Measurements from ENCODE around the gene IL17C. TPM values are rescaled to one million over a fixed set of nuclear protein-coding genes. Genes with fewer than 3 reads are reported as not detected.

The IL17C gene
- total and polyA plus RNA-seq, 4 donors, result 0.14 to 1.8 TPM; not detected in 2

DNA sequence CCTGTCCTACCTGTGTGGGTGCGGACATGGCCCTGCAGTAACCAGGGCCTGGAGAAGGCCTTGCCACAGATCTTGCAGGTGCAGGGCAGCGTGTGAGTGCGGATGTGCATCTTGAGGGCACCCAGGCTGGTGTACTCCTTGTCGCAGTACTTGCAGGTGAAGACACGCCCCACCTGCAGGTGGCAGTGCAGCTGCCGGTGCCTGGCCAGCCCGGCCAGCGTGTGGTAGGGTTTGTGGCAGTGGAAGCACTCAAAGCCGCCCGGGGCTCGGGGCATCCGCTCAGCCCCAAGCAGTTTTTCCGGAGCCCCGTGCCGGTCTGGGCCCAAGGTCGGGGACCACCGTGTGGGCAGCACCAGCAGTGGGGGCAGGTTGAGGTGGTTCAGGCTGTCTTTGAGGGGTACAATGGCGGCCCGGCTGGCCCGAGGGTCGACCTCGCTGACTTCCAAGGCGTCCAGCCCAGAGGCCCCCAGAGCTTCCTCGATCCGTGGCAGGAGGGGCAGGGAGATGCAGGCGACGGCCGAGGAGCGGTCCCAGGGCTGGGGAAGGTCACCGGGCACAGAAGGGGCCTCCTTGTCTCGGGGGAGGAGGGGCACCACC lies 42.8 kb downstream of the IL17C start:
- H3K9me3 ChIP-seq (ENCODE audit: control insufficient read depth in 4 of 4, insufficient read depth in 3 of 4, low read length in 3 of 4), result no peaks in the 10 kb centered on the region
- 48 to 64% methylated on average over 30 to 31 of the region's 31 CpGs for WGBS, 2 donors
- ATAC-seq (ENCODE audit: insufficient read depth, low FRiP score) (no peak), DNase-seq (no peak)
- H3K36me3 ChIP-seq (ENCODE audit: control insufficient read depth in 4 of 4, insufficient read depth in 4 of 4, low read length in 4 of 4), result no peaks in the 10 kb centered on the region
- H3K9ac ChIP-seq (ENCODE audit: insufficient read depth in 1 of 2, low read length in 2 of 2), result no peak overlapping the region
- peaks cover 0 to 33% (median 19%) of the 10 kb centered on the region in 3 donors for H3K27me3 ChIP-seq (ENCODE audit: control insufficient read depth in 3 of 3, insufficient read depth in 3 of 3, low read length in 2 of 3)
- H3K4me3 ChIP-seq, result no peak overlapping the region
- TF ChIP-seq, protein P1, sequence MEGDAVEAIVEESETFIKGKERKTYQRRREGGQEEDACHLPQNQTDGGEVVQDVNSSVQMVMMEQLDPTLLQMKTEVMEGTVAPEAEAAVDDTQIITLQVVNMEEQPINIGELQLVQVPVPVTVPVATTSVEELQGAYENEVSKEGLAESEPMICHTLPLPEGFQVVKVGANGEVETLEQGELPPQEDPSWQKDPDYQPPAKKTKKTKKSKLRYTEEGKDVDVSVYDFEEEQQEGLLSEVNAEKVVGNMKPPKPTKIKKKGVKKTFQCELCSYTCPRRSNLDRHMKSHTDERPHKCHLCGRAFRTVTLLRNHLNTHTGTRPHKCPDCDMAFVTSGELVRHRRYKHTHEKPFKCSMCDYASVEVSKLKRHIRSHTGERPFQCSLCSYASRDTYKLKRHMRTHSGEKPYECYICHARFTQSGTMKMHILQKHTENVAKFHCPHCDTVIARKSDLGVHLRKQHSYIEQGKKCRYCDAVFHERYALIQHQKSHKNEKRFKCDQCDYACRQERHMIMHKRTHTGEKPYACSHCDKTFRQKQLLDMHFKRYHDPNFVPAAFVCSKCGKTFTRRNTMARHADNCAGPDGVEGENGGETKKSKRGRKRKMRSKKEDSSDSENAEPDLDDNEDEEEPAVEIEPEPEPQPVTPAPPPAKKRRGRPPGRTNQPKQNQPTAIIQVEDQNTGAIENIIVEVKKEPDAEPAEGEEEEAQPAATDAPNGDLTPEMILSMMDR (IDR thresholded peaks at IDR 0.05; ENCODE audit: control extremely low read depth, extremely low read depth), result no peak
- H3K27ac ChIP-seq (ENCODE audit: low read depth in 1 of 2, low read length in 1 of 2), result no peak overlapping the region
- H3K4me1 ChIP-seq (ENCODE audit: control insufficient read depth in 5 of 5, insufficient read depth in 5 of 5, low read length in 5 of 5), result peaks cover 0 to 4% (median 0%) of the 10 kb centered on the region in 5 donors

- no peak overlapping the region for H3K4me3 ChIP-seq
- H3K36me3 ChIP-seq (ENCODE audit: control insufficient read depth in 4 of 4, insufficient read depth in 4 of 4, low read length in 4 of 4), result no peaks in the 10 kb centered on the region
- TF ChIP-seq, protein P1 (IDR thresholded peaks at IDR 0.05; ENCODE audit: control extremely low read depth, extremely low read depth), result no peak
- WGBS, 2 donors, result 23 to 33% methylated on average over 21 of the region's 21 CpGs
- H3K9ac ChIP-seq (ENCODE audit: insufficient read depth in 1 of 2, low read length in 2 of 2), result no peak overlapping the region
- H3K27ac ChIP-seq (ENCODE audit: low read depth in 1 of 2, low read length in 1 of 2), result peak overlapping the region in 1 of 2 donors; percentile 60
- peaks cover 0 to 9% (median 0%) of the 10 kb centered on the region in 5 donors for H3K4me1 ChIP-seq (ENCODE audit: control insufficient read depth in 5 of 5, insufficient read depth in 5 of 5, low read length in 5 of 5)
- DNase-seq (peak in 1 of 3 donors; percentile 20), ATAC-seq (ENCODE audit: insufficient read depth, low FRiP score) (no peak)
- no peaks in the 10 kb centered on the region for H3K9me3 ChIP-seq (ENCODE audit: control insufficient read depth in 4 of 4, insufficient read depth in 3 of 4, low read length in 3 of 4)
- H3K27me3 ChIP-seq (ENCODE audit: control insufficient read depth in 3 of 3, insufficient read depth in 3 of 3, low read length in 2 of 3), result peaks cover 0 to 37% (median 23%) of the 10 kb centered on the region in 3 donors
Observed at GRCh38 chr16:88681709-88682451, 43.5 kb downstream of the IL17C start.

DNA sequence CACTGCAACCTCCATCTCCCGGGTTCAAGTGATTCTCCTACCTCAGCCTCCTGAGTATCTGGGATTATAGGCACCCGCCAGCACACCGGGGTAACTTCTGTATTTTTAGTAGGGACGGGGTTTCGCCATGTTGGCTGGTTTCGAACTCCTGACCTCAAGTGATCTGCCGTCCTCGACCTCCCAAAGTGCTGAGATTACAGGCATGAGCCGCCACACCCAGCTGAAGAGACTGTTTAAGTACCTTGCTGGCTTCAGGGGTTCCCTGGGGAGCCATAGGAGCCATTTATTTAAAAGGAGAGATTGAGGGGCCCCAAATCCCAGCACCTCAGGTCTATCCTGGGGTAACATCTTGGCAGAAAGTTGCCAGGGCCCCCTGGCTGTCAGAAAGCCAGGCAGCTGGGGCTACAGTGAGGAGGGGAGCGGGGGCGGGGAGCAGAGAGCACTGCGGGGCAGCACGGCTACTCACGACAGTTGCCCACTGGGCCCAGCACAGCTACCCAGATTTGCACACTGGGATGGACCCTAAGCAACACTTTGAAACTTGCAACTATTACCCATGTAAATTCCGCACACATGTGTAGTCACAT lies 46.3 kb downstream of the IL17C start:
- no peak for DNase-seq
- Histone ChIP-seq H3K27ac (ENCODE audit: low read depth in 1 of 2, low read length in 1 of 2) (no peak overlapping the region), H3K4me1 (ENCODE audit: control insufficient read depth in 5 of 5, insufficient read depth in 5 of 5, low read length in 5 of 5) (peaks cover 0 to 10% (median 0%) of the 10 kb centered on the region in 5 donors), H3K27me3 (ENCODE audit: control insufficient read depth in 3 of 3, insufficient read depth in 3 of 3, low read length in 2 of 3) (peaks cover 0 to 52% (median 37%) of the 10 kb centered on the region in 3 donors), H3K4me3 (no peak overlapping the region), H3K9ac (ENCODE audit: insufficient read depth in 1 of 2, low read length in 2 of 2) (no peak overlapping the region), H3K9me3 (ENCODE audit: control insufficient read depth in 4 of 4, insufficient read depth in 3 of 4, low read length in 3 of 4) (no peaks in the 10 kb centered on the region), H3K36me3 (ENCODE audit: control insufficient read depth in 4 of 4, insufficient read depth in 4 of 4, low read length in 4 of 4) (no peaks in the 10 kb centered on the region)
- WGBS, 2 donors, result 68 to 70% methylated on average over 15 of the region's 15 CpGs
- TF ChIP-seq, protein P1 (IDR thresholded peaks at IDR 0.05; ENCODE audit: control extremely low read depth, extremely low read depth), result no peak
- no peak for ATAC-seq (ENCODE audit: insufficient read depth, low FRiP score)

All from lung (tissue), 12 donors.